NCI-H1694 (cell line): Measurements from ENCODE around the gene ASTN2.

Source experiments
- DNase-seq: peaks from one replicate; lab custom pipeline; 2025; lab: John Stamatoyannopoulos, UW

The ASTN2 gene

DNA sequence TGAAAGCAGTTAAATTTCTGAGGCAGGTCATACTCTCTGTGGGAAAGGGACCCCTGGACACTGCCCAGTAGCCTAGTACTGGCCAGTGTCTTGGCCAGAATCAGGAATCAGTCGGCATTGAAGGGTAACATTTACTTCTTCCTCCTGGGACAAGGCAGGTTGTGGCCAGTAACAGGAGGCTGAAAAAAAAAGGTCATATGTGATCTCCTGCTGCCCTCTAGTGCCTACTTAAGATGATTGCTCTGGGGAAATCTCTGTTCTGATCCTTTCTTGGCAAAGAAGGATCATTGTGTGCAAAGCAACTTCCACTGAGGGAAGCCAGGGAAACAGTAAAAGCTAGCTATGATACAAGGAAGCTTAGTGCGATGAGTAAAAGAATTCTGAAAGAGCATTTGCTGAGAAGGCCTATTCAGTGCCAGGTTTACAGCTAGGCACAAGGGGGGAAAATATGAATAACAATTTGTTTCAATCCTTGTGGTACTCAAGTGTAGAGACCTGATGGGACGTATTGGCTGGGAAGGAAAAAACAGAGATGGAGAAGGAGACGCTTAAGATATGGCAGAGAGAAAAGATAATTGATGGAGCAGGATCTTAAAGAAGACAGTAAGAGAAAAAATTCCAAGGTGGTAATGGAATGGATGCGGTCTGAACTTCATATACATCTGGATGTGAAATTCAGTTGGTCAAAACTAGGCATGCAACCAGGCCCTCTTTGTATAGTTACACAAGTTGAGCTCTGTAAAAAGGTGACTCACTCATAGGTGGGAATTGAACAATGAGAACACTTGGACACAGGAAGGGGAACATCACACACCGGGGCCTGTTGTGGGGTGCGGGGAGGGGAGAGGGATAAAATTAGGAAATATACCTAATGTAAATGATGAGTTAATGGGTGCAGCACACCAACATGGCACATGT, 753.6 kb downstream of the ASTN2 start:
- DNase-seq, result peak; percentile 51

DNA sequence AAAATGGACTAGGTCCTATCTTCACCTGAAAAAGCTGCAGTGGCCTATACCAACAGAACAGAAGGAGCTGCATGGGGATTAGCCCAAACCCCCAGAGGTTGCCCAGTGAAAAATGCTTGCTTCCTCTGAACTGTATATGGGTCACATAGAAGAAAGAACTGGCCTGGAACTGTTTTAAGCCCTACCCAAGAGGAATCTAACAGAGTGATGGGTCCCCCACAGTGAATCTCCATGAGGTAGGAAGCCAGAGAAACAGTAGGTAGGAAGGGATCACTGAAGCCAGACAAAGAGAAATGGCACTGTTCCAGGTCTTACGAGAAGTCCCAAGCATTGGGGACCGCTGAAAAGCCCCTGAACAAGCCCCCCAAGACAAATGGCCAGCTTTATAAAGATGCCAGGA, 756.6 kb downstream of the ASTN2 start:
- no peak for DNase-seq

DNA sequence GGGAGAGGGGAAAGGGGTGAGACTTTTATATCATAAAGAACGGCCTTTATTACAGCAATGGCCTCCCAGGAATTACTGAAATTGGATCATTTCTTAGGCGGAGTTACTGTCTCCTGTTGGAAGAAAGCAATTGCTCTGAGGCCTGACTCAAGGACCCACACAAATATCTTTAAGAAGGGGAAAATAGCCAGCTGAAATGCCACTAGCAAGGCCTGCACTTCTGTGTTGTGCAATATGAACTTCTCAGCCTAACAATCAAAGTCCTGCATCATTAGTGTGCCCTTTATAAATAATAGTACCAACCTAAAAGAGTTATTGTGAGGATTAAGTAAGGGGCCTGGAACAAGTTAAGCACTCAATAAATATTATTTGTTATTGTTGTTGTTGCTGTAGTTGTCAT, 757.9 kb downstream of the ASTN2 start:
- DNase-seq, result no peak

DNA sequence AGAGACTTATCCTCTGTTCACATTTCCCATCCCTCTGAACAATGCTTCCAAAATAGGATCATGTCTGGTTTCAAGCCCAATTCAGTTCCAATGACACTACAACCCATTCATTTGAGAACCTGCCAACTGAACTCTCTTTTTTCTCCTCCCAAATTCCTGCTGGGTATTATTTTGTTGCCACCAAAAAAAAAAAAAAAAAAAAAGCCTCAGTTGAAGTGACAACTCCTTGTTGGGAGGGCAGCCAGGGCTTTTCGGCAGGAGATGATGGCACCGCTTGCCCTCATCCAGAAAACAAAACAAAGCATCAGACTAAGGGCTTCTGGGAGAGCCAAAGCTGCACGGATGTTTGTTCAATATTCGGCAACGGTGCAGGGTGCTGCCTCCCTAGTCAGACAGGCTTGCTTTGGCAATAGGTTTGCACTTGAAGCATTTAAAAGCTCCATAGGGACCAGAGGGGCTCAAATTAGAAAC, 758.3 kb downstream of the ASTN2 start:
- no peak for DNase-seq

DNA sequence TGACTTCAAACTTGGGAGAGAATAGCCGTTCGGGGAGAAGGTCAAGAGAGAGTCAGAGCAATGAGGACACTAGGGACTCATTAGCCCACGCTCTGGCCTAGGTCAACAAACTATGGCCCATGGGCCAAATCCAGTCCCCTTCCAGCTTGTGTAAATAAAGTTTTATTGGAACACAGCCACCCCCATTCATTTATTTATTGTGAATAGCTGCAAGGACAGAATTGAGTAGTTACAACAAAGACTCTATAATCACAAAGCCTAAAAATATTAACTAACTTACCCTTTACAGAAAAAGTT, 760.9 kb downstream of the ASTN2 start:
- no peak for DNase-seq

DNA sequence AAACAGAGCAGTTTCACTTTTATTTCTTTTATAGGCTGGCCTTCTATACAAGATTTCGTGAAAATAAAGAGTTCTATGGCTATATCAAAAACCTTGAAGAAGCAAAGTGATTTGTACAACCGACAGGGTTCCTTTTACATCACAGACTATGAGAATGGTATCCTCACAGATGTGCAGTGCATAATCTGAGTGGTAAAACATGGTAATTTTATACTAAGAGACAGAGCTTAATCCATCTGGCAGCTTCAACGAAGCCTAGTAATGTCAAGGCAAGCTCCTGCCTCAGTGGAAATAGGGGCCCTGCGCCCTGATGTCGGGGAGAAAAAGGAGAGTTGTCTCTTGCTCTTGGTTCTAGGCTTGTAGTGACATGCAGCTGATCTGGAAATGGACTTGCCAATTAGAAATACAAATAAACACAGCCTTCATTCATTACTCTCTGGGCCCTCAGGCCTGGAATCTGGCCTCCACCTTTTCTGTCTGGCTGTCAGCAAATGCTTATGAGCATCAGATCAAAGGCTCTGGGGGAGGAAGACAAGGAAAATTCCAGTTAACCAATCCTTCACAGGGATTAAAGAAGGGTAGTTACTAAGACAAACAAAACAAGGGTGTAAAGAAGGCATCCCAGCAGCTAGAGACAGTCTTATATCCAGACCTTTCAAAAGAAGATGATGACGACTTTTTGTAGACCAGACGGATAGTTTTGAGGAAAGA, 761.4 kb downstream of the ASTN2 start:
- no peak for DNase-seq

DNA sequence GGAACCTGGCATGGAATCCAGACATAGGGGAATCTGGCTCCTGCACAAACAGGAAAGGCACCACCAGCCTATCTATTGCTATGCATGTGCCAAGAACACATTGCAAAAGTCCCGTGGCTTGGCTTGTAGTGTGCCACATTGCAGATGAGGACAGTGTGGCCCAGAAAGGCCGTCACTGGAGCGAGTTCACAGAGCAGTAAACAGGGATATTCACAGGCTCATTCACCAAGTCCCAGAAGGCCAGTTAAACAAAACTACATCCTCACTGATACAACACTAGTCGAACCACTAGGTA, 767.4 kb downstream of the ASTN2 start:
- no peak for DNase-seq

DNA sequence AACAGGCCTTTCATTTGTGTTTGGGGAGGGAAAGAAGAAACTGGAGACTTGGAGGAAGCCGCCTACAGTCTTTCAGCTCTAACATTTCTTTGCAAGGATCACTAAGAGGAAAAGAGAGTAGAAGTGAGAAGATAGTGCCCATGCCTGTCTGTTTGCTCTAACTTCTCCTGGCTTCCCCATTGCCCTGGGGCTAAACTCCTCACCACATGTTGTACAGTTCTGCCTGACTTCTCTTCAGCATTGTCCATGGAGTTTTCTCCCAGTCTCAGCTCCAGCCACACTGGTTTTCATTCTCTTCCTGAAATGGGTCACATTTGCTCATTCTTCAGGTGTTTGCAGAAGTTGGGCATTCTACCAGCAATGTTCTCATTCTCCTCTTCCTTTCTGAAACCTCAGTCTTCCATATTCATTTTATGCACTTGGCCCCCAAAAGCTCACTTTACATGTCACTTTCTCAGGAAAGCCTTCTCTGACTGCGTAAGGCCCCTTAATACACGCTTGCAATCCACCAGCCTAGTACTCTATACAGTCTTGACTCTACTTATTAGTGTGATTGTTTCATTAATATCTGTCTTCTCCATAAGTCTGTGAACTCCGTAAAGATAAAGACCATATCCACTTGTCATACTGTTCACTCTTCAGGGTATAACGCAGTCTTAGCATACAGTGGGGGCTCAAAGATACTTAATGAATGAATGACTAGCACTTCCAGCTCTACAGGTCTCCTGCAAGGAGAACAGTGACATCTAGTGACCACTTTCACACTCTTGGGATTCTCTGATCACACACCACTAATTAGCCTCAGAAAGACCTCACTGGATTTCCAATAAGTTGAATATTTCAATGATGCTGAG, 768.0 kb downstream of the ASTN2 start:
- DNase-seq, result no peak

DNA sequence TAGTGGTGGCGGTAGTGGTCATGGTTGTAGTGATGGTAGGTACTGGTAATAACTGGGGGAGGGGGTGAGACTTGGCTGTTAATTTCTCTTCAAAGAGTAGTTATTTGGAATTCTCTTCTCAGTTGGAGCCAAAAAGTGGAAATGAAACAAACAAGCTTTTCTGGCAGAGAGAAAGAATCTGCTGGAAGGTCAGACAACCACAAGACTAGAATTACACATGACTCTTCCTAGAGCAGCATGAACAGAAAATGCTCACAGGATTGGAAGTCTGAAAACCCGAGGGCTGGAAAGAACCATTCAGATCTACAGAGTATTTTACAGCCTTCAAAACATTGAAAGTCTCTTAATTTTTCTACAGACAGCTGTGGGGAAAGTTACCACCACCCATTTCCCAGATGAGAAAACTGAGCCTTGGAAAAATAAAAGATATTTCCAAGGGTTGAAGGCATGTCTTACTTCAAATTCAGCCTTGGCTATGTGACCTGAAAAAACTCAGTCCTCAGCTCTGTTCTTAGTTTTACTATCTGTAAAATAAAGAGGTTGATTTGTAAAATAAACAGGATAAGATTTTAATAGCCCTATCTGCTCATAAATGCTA, 770.7 kb downstream of the ASTN2 start:
- no peak for DNase-seq

DNA sequence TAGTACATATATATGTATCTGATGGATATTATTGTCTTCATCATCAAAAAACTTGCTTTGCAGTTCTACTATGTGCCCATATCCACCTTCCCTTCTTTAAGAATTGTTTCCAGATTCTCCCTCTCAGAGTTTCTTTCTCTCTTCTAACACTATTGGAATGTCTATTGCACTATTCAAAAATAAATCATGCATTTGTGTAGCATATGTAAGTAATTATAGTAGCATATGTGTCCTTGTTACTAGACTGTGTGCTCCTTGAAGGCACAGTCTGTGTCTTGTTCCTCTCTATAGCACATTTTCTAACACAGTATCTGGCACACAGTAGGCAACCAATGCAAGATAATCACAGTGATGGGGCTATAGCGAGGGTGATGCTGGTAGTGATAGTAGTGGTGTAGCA, 771.2 kb downstream of the ASTN2 start:
- no peak for DNase-seq

DNA sequence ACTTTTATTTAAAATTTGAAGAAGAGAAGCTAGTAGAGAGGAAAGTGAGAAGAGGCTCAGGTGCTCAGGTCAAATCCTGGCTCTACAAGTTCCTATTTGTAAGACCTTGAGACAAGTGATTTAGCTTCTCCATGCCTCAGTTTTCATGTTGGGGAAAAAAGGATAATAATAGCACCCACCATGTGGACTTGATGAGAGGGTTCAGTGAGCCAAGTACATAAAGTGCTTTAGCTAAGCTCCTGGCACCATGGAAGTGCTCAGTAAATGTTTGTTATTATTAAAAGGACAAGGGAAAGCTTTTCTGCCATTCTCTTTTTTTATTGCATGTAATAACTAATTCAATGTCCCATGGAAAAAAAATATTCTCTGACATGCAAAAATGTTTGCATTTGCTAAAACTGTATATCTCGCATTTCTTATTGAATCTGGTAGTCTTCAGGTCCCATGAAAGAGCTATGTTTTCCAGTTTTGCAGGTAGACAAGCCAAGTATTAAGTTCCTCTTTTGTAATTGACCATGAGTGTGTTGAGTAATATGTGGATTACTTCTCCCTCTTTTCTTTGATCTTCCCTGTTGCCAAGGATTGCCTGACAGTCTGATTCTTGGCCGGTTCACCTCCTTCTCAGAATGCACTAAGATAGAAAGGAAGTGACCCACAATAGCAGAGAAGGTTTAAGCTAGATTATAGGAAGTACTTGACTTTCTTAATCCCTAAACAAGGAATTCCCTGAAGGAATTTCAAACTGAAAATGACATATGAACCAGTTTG, 773.4 kb downstream of the ASTN2 start:
- DNase-seq, result no peak

DNA sequence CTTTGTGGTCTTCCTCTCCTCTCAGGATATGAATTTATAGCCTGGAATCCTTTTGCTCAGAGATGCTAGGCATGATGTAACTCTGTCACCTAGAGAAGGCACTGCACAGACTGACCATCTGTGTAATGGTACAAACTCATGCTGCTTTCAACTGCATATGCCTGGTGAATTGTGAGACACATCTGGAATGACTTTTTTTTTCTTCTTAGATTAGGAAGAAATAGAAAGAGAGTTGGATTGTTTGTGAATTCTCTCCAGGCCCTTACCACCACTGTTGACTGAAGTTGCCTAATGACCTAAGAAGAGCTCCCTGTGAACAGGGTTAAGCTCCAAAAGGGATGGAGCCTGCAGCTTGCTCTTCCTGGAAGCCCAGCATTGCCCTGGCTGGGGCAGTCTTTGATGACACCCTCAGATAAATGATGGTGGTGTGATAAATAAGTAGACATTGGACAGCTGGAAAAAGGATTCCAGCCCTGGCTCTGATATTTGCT, 775.6 kb downstream of the ASTN2 start:
- DNase-seq, result no peak

DNA sequence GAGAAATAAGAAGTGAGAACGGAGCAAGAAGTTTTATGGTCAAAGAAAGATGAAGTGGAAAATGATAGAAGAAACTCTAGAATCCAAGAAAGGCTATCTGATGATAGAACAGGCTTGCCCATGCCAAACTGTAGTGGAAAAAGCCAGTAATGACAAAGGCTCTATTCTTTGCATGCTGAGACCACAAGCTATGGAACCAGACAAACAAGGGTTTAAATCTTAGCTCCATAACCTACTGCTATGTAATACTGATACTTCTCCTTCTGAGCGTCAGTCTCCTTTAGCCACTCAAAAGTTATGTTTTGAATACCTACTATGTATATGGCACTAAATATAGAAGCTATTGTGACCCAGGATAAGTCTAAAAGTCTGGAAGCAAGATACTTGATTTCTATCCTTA, 778.9 kb downstream of the ASTN2 start:
- DNase-seq, result no peak

DNA sequence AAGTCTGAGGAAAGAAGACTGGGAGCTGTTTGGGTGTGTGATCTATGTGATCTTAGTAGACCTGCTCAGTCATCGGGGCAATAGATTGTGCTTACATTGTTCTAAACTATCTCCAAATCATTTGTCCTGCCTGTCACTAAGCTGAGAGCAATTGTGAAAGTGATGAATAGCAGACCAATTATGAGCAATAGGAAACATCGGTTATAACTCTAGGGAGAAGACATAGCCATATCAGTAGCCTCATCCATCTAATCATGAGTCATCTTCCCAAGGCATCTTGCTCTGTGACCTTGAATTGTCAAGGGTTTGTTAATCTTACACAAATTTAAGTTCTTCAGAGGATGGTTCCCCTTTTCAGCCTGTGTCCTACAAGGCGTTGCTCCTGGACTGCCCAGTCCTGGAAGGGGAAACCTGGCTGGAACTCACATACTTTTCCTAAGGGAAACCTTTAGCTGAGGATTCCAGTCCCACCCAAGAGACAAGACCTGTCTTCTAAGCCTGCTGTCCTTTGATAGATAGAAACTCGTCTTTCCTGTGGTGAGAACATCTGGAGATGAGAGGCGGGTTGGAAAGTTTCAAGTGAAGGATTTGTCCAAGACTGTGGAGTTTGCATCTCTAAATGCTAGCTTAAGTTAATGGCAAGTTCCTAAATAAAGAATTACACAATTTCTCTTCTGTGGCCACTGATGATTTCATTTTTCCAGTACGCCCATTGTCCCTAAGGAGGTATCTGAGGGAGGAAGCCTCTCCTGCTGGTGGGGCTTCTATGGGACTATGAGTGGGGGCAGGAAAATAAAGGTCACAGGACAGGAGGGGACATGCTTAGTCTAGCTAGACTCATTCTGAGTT, 781.6 kb downstream of the ASTN2 start:
- DNase-seq, result no peak

DNA sequence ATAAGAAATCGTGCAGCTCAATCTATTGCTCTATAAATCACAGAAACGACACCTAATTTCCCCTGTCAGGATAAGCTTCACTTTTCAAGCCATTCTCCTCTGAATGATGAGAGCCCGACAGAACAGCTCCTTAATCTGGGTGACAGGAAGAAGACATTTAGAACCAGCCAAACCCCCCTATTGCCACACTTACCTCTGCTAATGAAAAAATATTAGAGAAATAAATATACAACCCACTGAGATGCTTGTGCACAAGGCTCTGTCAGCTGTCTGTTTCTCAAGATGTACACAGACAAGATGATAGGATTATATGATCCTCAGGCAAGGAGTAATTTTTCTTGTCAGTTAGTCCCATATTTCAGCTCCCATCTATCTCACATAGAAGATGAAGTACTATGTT, 785.2 kb downstream of the ASTN2 start:
- DNase-seq, result no peak

DNA sequence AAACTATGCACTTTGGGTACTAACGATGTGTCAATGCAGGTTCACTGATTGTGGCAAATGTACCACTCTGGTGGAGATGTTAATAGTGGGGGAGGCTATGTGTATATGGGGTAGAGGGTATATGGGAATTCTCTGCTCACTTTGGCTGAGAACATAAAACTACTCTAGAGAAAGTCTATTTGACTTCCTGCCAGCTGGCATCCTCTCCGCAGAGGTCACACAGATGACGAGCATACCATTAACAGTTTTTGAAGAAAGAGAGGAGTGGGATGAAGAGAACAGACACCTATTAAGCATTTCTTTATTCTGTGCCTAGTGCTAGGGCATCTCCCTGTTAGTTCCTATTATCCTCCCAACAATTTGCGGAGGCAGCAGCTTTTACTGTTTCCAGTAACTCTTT, 786.1 kb downstream of the ASTN2 start:
- DNase-seq, result no peak

DNA sequence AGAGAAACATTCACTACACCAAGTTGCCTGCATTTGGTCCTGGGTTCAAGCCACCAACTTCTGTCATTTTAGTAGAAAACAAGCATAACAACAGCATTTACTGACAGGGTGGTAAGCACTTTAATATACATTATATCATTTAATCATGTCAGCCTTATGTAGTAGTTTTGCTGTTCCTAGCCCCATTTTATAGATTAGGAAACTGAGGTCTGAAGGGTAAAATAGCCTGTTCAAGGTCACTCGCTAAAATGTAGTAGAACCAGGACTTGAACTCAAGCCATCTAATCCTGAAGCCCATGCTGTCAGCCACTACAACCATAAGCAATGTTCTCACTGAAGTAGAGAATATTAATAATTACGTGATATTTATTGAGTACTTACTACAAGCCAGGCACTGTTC, 787.4 kb downstream of the ASTN2 start:
- DNase-seq, result no peak

DNA sequence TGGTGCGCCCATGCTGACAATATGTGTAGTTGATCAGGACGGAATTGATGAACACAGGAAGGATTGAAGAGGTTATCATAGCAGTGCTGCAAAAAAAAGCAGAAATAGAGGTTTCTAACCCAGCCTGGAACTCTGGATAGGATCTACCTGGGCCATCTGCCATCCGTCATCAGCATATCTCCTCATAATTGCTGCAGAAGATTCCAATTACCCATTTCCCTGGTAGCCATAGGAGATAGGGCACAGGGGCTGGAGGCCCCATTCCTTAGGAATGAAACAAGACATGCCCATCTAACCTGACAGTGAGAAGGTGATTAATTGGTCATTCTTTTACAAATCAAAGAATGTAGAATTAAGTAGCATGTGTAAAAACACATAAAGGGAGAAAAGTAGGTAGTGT, 788.1 kb downstream of the ASTN2 start:
- DNase-seq, result no peak

DNA sequence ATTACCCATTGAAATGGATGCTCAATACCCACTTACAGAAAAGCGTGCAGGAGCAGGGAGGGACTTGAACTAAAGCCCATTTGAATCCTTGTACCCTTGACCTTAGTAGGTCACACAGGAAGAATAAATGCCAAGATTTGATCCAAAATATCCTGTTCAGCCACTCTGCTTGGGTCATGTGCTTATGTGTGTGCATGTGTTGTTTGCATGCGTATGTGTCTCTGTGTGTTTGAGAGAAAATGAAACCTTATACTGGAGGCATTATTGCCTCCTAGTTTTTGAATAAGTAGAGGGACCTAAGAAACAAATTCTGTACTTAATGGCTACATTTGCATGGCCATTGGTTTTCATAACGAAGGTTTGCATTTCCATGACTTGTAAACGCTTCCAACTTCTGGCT, 791.1 kb downstream of the ASTN2 start:
- DNase-seq, result no peak

DNA sequence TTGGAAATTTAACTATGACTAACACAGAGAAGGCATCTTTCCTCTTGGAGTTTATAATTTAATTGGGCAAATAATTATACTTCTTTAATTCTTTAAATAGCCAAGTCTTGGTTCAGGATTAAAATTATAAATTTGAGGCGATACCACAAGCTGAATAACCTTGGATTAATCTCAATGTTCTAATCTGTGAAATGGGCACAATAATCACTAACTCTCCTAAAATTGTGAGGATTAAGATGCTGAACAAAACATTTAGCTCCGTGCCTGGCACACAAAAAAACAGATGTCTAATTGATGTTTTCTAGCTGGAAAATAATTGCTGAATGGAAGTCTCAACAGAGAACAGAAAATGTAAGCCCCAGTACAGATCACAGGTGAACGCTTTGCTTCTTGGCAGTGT, 797.5 kb downstream of the ASTN2 start:
- DNase-seq, result no peak
